GM19467 (cell line): ENCODE measurements around the gene EIF4ENIF1.
"Not testable (repeated sequence)": the region's sequence is repeated elsewhere in the genome, so short reads cannot be mapped to it uniquely, and the experiment has no call there.

Source experiments
- ATAC-seq: cut with Tn5 transposase; IDR thresholded peaks from one replicate; pipeline ENCODE4 v1.9.1; 2021; ENCODE audit warnings: mild to moderate bottlenecking, moderate library complexity; ENCODE audit not compliant: unreplicated experiment

Gene EIF4ENIF1

GRCh38 chr22:31489632-31490495, at the start of gene EIF4ENIF1:
TSS of gene EIF4ENIF1 (minus strand) at chr22:31489842. CDS start at chr22:31488718, 1,124 bp downstream.
- ATAC-seq = peak; percentile 29

- no peak for ATAC-seq
Measured at GRCh38 chr22:31538815-31539214, 49.2 kb upstream of the EIF4ENIF1 start.

GRCh38 chr22:31537019-31537535, 47.4 kb upstream of the EIF4ENIF1 start:
- no peak for ATAC-seq

GRCh38 chr22:31533374-31533773, 43.7 kb upstream of the EIF4ENIF1 start:
- no peak for ATAC-seq

GRCh38 chr22:31532060-31532459, 42.4 kb upstream of the EIF4ENIF1 start:
- no peak for ATAC-seq

GRCh38 chr22:31530823-31531195, 41.2 kb upstream of the EIF4ENIF1 start:
- no peak for ATAC-seq

- ATAC-seq = no peak
Measured at GRCh38 chr22:31526270-31526669, 36.6 kb upstream of the EIF4ENIF1 start.

GRCh38 chr22:31524132-31524531, 34.5 kb upstream of the EIF4ENIF1 start:
- not testable (repeated sequence) for ATAC-seq

- no peak for ATAC-seq
Measured at GRCh38 chr22:31520051-31520450, 30.4 kb upstream of the EIF4ENIF1 start.

GRCh38 chr22:31509061-31509762, 19.6 kb upstream of the EIF4ENIF1 start:
- ATAC-seq = no peak

- no peak for ATAC-seq
Measured at GRCh38 chr22:31508536-31508935, 18.9 kb upstream of the EIF4ENIF1 start.

- ATAC-seq = not testable (repeated sequence)
Measured at GRCh38 chr22:31507517-31507916, 17.9 kb upstream of the EIF4ENIF1 start.

GRCh38 chr22:31504282-31504681, 14.6 kb upstream of the EIF4ENIF1 start:
- no peak for ATAC-seq

- no peak for ATAC-seq
Measured at GRCh38 chr22:31503211-31503964, 13.7 kb upstream of the EIF4ENIF1 start.

GRCh38 chr22:31501738-31502137, 12.1 kb upstream of the EIF4ENIF1 start:
- no peak for ATAC-seq

- no peak for ATAC-seq
Measured at GRCh38 chr22:31497148-31497938, 7.7 kb upstream of the EIF4ENIF1 start.

- peak; percentile 11 for ATAC-seq
Measured at GRCh38 chr22:31496735-31497146, 7.1 kb upstream of the EIF4ENIF1 start.

GRCh38 chr22:31496007-31496734, 6.5 kb upstream of the EIF4ENIF1 start, which contains the start of gene SFI1:
TSS of gene SFI1 (plus strand) at chr22:31496536. CDS start at chr22:31508285, 11,749 bp downstream.
- peak; percentile 67 for ATAC-seq

- ATAC-seq = no peak
Measured at GRCh38 chr22:31495343-31495742, 5.7 kb upstream of the EIF4ENIF1 start.
